ENCODE results near the gene NOVA2.
A peak's percentile ranks its signal among the peaks of the same experiment; 100 is the strongest.

NOVA2 gene

DNA sequence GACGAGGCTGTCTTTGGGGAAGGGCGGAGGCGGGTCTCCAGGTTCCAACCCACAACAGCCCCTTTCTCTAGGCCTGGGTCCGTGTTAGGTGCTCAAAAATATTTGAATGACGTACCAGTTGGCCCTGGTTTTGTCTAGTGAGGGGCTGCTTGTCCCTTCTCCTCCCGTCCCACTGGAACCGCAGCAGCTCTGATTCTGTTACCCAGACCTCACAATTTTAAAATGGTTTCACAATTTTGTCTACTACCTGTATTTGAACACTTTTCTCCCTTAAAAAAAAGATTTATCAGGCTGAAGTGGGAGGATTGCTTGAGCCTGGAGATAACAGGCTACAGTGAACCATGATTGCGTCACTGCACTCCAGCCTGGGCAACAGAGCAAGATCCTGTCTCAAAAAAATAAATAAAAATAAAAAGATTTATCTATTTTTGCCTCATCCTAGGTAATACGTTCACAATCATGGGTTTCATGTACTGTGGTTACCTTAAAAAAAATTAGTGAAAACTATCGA, 86.4 kb downstream of the NOVA2 start:
- no peak for DNase-seq

DNA sequence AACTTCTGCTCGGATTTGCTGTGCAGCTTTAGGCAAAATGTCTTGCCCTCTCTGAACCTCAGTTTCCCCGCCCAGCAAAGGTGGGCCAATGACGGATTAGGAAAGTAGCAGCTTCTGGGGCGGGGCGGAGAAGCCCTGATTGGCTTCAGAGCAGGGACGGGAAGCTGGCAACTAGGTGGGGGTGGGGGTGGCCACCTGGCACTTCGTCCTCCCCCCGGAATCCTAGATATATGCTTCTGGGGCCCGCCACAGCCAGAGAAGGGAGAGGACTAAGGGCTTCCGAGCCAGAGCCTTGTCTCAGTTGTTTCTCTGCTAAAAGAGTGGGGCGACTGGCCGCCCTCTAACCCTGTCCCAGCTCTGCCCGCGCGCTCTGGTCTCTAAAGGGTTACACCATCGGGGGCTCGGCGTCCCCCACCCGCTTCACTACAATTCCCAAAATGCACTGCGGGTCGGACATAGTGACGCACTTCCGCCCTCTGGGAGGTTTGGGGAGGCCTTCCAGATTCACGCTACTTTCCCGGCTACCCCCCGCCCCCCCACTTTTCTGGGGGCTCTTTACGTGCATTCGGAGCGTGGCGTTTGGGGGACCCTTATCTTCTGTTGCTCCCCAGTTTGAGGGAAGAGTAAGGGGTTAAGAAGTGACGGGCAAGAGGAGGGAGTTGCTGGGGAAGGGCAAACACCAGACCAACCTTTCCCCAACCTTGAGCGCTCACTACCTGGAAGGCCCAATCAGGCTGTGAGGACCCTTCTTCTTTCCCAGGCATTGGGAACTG, 87.1 kb downstream of the NOVA2 start:
- peak; percentile 90 for DNase-seq

- DNase-seq = peak; percentile 90
Observed at GRCh38 chr19:45885556-45886426, 87.9 kb downstream of the NOVA2 start, which contains the start of gene IRF2BP1. Gene IRF2BP1 (minus strand): TSS chr19:45886141. CDS start chr19:45885774, 367 bp downstream.

DNA sequence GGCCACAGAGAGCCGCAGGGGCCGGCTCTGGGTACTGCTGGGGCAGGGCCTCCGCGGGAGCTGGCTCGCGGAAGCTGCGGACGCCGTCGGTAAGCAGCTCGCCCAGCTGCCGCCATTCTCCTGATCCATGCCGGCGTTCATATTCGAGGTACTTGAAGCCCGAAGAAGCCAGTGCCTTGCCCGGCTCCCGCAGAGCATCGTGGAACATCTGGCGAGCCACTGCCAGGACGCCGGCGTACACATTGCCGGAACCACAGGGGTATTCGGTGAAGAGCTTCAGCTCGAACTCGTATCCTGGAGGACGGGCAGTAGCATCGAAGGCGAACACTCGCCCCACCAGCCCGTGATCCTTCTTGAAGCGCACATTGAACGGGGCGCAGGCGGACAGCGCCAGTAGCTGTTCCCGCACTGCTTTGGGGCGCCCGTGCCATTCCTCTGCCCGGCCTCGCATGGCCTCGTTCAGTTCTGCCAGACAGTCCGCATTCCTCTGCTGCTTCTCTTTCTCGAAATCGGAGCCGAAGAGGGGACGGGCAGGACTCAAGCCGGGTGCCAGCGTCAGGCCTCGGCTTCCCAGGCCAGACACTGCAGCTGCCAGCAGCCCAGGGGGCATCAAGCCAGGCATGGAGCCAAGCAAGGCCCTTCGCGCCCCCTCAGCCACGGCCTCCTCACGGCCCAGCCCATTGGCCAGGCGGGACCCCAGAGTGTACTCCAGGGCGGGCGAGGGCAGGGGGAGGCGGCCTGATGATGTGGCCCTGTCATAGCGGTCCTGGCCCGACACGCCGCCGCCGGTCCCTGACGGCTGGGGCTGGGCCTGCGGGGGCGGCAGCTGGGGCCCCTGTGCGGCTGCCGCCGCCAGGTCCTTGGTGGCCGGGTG, 88.7 kb downstream of the NOVA2 start:
- DNase-seq = no peak

DNA sequence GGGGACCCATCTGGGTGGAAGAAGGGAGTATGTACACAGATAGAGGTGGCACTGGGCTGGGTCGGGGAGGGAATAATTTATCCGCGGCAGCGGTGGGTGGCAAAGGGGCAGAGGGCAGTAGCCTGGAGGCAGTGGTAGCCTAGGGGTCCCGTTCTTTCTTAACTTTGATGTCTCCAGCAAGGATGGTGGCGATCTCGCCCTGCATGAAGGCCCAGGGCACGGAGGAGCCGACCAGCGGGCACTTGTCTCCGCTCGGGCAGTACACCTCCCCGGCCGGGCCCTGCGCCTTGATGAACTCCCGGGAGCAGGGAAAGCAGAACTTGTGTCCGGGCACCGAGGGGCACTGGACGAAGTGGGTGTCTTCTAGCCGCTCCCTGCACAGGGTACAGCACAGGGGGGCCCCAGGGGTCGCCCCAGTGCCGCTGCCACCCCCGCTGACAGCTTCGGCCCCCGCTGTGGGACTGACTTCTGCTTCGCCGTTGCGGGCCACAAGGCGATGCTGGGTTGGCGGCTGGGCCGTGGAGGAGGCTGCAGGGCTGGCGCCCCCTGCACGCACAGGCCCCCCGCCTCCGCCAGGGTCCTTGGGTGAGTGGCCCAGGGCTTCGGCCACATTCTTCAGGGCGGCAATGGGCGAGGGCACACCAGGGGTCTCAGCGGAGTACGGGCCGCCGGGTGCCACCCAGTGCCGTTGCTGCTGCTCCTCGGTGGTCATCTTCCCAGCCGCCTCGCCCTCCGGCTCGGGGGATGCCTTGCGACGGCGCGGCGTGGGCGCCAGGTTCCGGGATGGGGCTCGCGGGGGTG, 89.6 kb downstream of the NOVA2 start:
- no peak for DNase-seq

Data from CD4-positive, alpha-beta T cell treated with Interferon gamma for 1 hour (primary cell).